IMR-90 (cell line): ENCODE results near the gene ACTR2.

ENCODE experiments used
- BHLHE40 ChIP-seq: fragments of 150-350 bp; IDR thresholded peaks from 2 replicates; pipeline ENCODE4 v1.6.1; 2016; ENCODE audit warnings: mild to moderate bottlenecking, low read depth, low read length
- CEBPB ChIP-seq: IDR thresholded peaks from 2 replicates; pipeline ENCODE4 v1.6.1; 2012; ENCODE audit warnings: low read depth, low read length, improper control_type of control experiment
- CTCF ChIP-seq: conservative IDR thresholded peaks from 2 replicates; pipeline ENCODE4 v1.5.1; 2012; ENCODE audit warnings: mild to moderate bottlenecking, low read depth, low read length, improper control_type of control experiment
- FOS ChIP-seq: fragments of 150-350 bp; IDR thresholded peaks from 2 replicates; pipeline ENCODE4 v1.6.1; 2016; ENCODE audit warnings: low read depth, low read length
- MAFK ChIP-seq: IDR thresholded peaks from 2 replicates; pipeline ENCODE4 v1.6.1; 2012; ENCODE audit warnings: low read depth, low read length, improper control_type of control experiment
- MAZ ChIP-seq: IDR thresholded peaks from 2 replicates; pipeline ENCODE4 v1.6.1; 2012; ENCODE audit warnings: low read depth, mild to moderate bottlenecking, low read length, improper control_type of control experiment, moderate library complexity, borderline replicate concordance
- MXI1 ChIP-seq: IDR thresholded peaks from 2 replicates; pipeline ENCODE4 v1.6.1; 2012; ENCODE audit warnings: low read depth, mild to moderate bottlenecking, low read length, moderate library complexity, borderline replicate concordance
- NFE2L2 ChIP-seq: fragments of 150-350 bp; IDR thresholded peaks from 2 replicates; pipeline ENCODE4 v1.6.1; 2016; ENCODE audit warnings: low read depth, mild to moderate bottlenecking, low read length
- POLR2A ChIP-seq: IDR thresholded peaks from 2 replicates; pipeline ENCODE4 v1.6.1; 2012; ENCODE audit warnings: mild to moderate bottlenecking, low read depth, low read length
- RAD21 ChIP-seq: IDR thresholded peaks from 2 replicates; pipeline ENCODE4 v1.6.1; 2012; ENCODE audit warnings: low read length, improper control_type of control experiment
- RCOR1 ChIP-seq: IDR thresholded peaks from 2 replicates; pipeline ENCODE4 v1.6.1; 2012; ENCODE audit warnings: mild to moderate bottlenecking, low read length, improper control_type of control experiment; ENCODE audit not compliant: insufficient replicate concordance
- RFX5 ChIP-seq: IDR thresholded peaks from 2 replicates; pipeline ENCODE4 v1.8.0; 2012; ENCODE audit warnings: low read depth, mild to moderate bottlenecking, low read length, moderate library complexity
- SMC3 ChIP-seq: fragments of 150-350 bp; IDR thresholded peaks from 2 replicates; pipeline ENCODE4 v1.6.1; 2016; ENCODE audit warnings: low read depth, mild to moderate bottlenecking, antibody characterized with exemption, low read length, moderate library complexity
- USF2 ChIP-seq: fragments of 150-350 bp; IDR thresholded peaks from 2 replicates; pipeline ENCODE4 v1.6.1; 2017; ENCODE audit warnings: mild to moderate bottlenecking, antibody characterized with exemption, low read length, low read depth

- TF ChIP-seq MAZ (no peak), CTCF (no peak), FOS (no peak), SMC3 (no peak), CEBPB (no peak), POLR2A (no peak), RAD21 (no peak), USF2 (no peak), RFX5 (no peak), BHLHE40 (no peak), MAFK (no peak), MXI1 (no peak), NFE2L2 (no peak), RCOR1 (no peak)
Observed at GRCh38 chr2:65313126-65313953, 85.7 kb downstream of the ACTR2 start.
